NCI-H510A treated with DMSO at 0.1 percent for 48 hours (cell line): Measurements from ENCODE around the gene NPPC.
"Not testable (repeated sequence)": the region's sequence is repeated elsewhere in the genome, so short reads cannot be mapped to it uniquely, and the experiment has no call there.

Experiments used
- DNase-seq: peaks from one replicate; lab custom pipeline; 2025; lab: John Stamatoyannopoulos, UW

NPPC gene

GRCh38 chr2:231920366-231920765 is 5.8 kb downstream of the NPPC start:
- no peak for DNase-seq

DNA sequence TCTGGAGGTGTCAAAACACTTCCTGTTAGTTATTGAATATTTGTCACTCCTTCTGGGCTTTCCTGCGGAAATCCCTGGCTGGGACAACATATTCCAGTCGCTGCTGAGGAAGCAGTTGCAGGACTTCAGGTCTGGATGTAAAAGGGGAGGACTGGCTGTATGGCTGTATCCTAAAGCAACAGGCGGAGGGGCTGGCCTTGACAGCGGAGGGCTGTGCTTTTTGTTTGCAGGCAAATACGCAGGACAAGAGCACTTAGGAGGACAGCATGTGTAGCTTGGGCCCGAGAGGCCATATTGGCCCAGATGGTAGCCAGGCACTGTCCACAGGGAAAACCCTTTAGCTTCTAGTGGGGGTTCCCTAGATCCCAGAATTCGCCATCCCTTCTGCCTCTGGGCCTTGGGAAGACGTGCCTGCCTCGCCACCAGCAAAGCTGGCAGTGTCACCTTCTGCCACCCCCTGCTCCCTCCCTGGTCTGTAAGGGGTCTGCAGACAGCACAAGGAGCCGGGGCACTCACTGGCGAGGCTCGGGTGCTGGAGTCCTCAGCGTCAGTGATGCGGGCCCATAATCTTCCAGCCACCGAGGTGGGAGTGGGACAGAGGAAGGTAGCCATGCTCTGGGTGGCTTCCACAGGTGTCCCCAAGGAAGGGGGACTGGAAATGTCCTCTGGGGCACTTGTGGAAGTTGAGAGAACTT is 6.7 kb downstream of the NPPC start:
- no peak for DNase-seq

DNA sequence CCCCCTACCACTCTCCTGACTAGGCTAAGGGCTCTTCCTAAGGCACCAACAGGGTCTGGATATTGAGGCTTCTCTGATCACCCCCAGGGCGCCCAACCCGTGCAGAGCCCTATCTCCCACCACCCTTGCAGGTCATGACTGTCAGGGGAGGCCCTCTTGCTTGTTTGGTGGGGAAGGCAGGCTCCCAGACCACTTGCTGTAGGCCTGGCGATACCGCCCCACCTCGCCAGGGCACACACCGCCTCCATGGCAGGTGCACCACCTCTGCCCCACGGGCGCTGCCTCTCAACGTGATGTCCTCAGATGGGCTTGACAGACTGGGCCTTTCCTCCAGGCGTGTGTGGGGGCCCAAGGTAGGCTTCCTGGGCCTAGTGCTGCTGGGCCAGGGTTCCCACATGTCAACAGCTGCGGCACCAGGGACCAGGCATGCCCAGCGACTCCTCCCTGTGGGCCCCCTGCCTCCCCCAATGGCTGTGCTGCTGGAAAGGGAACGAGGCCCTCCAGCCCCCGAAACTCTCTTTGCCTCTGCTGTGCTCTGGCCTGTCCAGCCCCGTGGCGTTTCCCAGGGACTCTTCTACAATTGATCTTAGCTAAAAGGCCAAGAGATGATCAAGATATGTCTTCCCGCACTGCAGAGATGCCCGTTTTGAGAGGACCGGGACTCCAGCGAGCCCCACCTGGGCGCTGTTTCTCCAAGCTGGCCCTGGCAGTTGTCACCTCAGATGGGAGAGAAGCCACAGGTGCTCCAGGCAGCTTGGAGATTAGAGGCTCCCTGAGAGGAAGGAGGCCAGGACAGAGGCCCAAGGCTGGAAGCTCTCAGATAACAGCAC is 7.5 kb downstream of the NPPC start:
- DNase-seq: no peak

GRCh38 chr2:231917280-231918066 is 8.7 kb downstream of the NPPC start:
- no peak for DNase-seq

DNA sequence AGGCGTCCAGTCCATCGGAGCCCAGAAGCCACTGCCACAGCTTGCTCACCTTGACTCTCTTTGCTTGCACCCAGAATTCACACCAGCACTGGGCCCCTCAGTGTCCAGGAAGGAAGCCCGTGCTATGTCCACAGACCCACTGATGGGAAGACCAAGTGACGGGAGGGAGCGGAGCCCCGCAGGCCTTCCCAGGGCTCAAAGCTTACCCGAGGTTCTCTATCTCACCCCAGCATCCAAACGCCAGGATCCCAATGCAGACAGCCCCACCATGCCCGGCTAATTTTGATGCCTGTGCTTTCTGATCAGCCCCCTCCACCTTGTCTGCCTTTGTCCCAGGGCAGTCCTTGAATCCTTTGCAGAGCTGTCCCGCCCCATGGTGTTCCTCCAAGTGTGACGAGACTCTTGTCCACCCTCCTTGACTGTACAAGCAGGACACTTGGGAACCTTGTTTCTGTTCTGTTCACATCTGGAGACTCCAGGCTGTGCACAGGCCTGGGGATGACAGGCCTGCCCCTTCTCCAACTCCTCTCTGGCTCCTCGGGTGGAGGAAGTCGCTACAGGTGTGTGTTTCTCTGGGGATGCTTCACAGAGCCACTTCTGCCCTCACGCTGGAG is 12.0 kb downstream of the NPPC start:
- DNase-seq: no peak

GRCh38 chr2:231911381-231911780 is 14.8 kb downstream of the NPPC start:
- no peak for DNase-seq

DNA sequence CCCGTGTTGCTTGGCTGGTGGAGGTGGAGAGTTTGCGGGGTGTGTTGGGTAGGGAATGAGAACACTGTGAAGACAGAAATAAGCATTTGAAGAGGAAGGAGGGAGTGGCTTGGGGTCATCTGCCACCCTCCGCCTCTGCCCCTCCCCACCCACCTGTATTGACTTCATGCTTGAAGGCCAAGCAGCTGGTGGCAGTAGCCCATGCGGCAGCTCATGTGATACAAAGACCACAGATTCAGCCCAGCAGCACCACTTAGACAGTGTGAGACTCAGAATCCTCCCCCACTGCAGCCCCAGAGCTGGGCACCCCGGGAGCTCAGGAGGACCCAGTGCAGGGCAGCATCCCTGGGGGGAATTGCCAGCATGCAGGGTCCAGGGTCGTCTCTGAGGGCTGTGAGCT is 15.4 kb downstream of the NPPC start:
- peak; percentile 94 for DNase-seq

- DNase-seq: not testable (repeated sequence)
These were observed 16.0 kb downstream of the NPPC start for GRCh38 chr2:231910161-231910560.

GRCh38 chr2:231909631-231910030 is 16.6 kb downstream of the NPPC start:
- no peak for DNase-seq

DNA sequence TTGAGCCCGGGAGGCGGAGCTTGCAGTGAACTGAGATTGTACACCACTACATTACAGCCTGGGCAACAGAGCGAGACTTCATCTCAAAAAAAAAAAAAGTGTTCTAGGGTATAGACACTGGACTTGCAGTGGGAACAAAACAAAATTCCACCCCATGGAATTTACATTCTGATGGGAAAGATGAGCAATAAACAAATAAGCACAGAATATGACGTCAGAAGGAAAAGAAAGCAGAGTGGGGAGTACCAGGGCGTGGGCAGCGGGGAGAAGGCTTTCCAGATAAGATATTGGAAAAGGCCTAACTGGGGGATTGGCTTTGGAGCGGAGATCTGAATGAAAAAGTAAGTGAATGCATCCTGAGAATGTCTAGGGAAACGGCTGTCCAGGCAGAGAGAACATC is 17.6 kb downstream of the NPPC start:
- DNase-seq: no peak

- no peak for DNase-seq
These were observed 18.4 kb downstream of the NPPC start for GRCh38 chr2:231907765-231908164.

GRCh38 chr2:231905026-231905425 is 21.2 kb downstream of the NPPC start:
- DNase-seq: no peak

- DNase-seq: peak; percentile 91
These were observed 22.0 kb downstream of the NPPC start for GRCh38 chr2:231904161-231904611.

DNA sequence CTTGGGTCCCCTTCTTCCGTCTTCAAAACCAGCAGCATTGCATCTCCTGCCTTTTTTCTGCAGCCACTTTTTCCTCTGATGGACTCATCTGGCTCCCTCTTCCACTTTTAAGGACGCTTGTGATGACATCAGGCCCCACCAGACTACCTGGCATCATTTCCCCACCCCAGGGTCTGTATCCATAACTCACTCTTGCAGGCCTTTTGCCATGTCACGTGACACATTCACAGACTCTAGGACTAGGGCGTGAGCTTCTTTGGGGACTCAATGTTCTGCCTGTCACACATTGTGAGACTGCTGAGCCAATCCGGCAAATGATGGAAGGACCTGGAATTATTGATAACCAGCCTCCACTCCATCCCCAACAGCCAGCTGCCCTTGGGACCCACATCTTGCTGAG is 23.6 kb downstream of the NPPC start:
- no peak for DNase-seq

GRCh38 chr2:231900972-231901371 is 25.2 kb downstream of the NPPC start:
- no peak for DNase-seq

- DNase-seq: no peak
These were observed 25.7 kb downstream of the NPPC start for GRCh38 chr2:231900486-231900942.

GRCh38 chr2:231894566-231895380 is 31.4 kb downstream of the NPPC start:
- DNase-seq: no peak

- peak; percentile 73 for DNase-seq
These were observed 34.7 kb downstream of the NPPC start for GRCh38 chr2:231891514-231891905.

DNA sequence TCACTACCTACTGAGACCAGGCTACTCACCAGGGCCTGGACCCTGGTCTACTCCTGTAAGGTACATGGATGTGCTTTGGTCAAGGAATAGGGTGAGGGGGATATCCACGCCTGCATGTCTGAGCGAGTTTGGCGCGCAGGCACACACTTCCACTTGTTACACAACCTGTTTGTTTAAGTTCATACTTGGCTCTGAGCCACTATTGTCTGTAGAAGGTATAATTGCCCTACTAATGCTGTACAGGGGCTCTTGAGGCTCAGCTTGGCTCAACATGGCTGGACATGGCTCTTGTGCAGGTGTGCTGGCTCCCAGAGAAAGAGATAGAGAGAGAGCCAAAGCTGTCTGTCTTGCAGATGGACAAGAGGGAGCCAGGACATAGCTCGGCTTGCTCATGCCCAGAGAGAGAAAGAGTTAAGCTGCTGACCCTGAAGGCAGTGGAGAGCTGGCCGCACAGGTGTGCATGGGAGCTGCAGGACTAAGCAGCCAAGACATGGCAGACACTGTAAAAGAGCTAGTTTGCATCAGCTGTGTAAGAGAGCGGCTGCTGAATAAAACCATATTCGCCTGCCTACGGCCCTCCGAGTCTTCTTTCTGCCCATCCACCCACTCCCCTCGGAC is 35.2 kb downstream of the NPPC start:
- DNase-seq: peak; percentile 99

- DNase-seq: no peak
These were observed 38.4 kb downstream of the NPPC start for GRCh38 chr2:231887756-231888155.
